Activated CD4-positive, alpha-beta T cell treated with anti-CD3 and anti-CD28 coated beads for 24 hours (primary cell): ENCODE measurements around the gene SUCO.

Experiments
- DNase-seq, 2 donors: peaks; one replicate each; pipeline ENCODE4 v3.0.0-alpha.2; 2020; ENCODE audit warnings: low read depth in 2 of 2

SUCO gene

GRCh38 chr1:172646653-172647052, 113.7 kb downstream of the SUCO start:
- DNase-seq, result no peak

- no peak for DNase-seq
These were observed 114.2 kb downstream of the SUCO start for GRCh38 chr1:172647110-172647564.

GRCh38 chr1:172647987-172648386, 115.0 kb downstream of the SUCO start:
- DNase-seq, result no peak

GRCh38 chr1:172650474-172651193, 117.7 kb downstream of the SUCO start:
- DNase-seq, result no peak

GRCh38 chr1:172653015-172653709, 120.2 kb downstream of the SUCO start:
- no peak for DNase-seq

- DNase-seq, result no peak
These were observed 121.6 kb downstream of the SUCO start for GRCh38 chr1:172654535-172654934.

GRCh38 chr1:172656576-172656975, 123.6 kb downstream of the SUCO start:
- no peak for DNase-seq

- DNase-seq, result no peak
These were observed 124.6 kb downstream of the SUCO start for GRCh38 chr1:172657586-172657985.

GRCh38 chr1:172658871-172659453, 126.0 kb downstream of the SUCO start, which contains the start of gene FASLG:
Gene FASLG (plus strand): TSS chr1:172659103. CDS start chr1:172659202, 99 bp downstream.
- DNase-seq, result peak; percentile 37 to 45

GRCh38 chr1:172661107-172661506, 128.2 kb downstream of the SUCO start:
- DNase-seq, result no peak
